ENCODE measurements around the gene GAB1.

The GAB1 gene

DNA sequence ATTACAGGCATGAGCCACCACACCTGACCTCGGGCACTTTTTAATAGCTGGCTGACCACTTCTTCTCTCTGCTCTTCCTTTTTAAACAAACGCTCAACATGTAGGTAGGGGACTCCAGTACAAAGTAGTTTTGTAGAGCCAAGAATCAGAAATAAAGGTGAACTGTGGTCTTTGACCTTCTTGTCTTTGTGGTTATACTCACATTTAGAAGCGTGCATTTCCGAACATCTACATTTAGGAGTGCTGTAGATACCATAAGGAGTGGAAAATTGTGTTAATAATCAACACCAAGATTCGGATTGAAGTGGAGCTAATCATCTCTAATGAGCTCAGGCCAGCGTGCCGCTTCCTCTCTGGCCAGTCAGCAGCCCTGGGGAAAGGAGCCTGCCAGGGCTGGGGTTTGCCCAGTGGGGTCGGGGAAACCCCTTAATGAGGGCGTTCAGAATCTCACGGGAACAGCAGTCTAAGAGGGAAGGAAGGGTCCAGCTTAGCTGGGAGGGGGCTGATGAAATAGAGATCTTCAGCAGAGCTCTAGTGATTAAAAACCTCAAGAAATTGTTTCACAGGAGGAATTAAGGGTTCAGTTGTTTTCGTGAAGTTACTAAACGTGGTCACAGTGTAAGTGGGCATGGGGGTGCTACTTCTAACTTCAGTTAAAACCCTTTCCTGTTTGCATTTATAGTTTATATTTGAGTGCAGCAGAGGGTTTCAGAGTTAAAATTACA, 81.2 kb downstream of the GAB1 start:
- DNase-seq (ENCODE audit: low spot score) = no peak

DNA sequence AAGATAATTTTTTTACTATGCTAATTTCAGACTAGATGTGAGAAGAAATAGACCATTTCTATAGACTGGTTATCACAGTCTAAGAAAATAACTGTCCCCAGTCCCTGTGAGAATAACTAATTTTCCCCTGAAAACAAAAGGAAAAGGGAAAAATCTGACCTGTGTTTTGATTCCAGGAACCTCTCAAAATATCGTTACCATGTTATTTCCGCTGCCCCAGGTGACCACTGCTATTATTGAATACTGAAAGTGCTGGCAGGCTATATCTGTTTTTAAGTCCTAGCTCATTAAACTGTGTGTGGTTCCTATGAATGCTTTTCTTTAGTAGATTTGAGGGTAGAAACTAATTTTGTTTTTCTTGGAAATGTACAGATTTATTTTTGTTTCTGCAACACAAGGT, 83.6 kb downstream of the GAB1 start:
- DNase-seq (ENCODE audit: low spot score) = no peak

DNA sequence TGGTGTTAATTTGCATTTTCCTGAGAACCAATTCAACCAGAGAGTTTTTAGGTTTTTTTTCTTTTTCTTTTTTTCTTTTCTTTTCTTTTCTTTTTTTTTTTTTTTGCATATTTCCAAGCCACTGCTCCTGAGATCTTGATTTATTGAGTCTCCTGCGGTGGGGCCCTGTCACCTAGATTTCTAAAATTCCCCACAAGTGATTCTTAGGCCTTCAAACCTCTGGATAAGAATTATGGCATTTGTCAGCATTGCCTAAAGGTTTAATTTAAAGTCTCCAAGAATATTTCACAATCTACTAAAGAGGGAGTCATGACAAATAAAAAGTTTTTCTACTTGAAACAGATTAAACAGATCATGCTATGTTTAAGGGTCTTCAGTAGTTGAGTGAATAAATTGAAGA, 84.9 kb downstream of the GAB1 start:
- no peak for DNase-seq (ENCODE audit: low spot score)

DNA sequence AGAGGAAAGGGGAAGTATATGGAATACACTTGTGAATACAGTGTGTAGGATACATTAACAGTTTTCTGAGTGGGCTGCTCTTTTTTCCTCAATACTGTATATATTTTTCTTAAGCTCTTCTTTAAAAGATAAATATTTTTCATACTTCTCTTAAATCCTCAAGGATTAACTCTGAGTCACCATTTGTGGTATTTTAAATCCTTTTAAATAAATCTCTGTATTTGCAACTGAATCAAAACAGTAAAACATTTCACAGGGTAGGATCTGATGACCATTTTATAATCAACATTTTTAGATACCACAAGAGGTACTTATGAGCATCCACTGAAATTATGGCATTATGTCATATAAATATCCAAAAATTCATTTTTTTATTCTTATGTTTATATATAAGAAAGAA, 87.6 kb downstream of the GAB1 start:
- DNase-seq (ENCODE audit: low spot score) = no peak

DNA sequence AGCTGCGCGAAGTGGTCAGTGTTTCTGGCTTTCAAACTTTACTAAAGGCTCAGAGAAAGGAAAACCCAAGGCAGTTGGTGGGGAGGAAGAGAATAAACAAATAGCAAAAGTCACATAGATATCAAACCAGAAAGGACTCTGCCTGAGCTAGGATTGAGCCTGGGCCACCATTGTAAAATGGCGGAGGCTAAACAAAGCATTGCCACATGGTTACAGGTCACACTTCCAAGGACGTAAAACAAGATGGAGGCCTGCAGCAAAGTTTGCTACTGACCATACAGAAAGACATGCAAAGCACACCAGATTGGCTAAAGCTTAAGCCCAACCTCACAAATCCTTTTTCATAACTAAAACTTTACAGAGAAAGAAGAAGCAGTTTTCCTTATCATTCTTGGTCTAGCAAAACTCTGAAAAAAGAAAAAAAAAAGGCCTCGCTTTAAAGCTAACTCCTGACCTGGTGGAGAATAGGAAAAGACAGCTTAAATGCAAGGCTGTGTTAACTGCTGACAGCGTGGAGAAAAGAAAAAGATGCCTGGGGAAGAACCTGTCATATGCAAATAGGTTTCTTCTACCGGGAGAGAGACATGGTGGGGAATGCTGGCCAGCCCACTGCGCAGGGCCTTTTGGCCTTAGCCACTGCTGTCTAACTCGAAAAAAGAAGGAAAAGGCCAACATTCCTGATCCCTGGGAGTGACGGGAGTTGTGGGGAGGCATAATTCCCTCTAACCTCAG, 95.0 kb downstream of the GAB1 start:
- no peak for DNase-seq (ENCODE audit: low spot score)

DNA sequence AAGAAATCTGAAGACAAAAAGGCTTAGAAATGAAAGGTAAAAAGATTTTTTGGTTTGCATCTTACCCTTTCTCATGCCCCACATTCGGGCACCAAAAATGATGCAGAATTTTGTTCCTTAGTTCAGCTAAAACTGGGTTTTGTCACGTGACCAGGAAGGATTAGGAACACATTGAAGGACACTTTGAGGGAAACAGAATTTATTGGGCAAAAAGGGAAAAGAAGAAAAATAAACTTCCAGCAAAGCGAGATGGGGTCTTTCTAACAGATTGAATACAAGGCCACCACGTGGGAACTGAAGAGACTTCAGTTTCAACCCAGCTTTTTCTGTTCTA, 95.5 kb downstream of the GAB1 start:
- no peak for DNase-seq (ENCODE audit: low spot score)

DNA sequence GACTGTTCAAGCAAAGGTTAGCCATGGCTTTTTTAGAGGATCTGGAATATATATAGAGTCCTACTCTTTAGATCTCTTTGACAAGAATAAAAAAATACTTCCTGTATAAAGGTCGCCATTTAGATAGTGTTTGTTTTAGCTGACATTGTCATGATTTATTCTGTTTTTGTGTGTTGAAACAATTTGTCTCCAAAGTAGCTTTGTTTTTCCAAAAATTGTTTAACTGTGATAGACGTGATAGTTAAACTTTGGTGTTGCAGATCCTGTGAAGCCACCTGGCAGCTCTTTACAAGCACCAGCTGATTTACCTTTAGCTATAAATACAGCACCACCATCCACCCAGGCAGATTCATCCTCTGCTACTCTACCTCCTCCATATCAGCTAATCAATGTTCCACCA, 96.6 kb downstream of the GAB1 start:
- no peak for DNase-seq (ENCODE audit: low spot score)

DNA sequence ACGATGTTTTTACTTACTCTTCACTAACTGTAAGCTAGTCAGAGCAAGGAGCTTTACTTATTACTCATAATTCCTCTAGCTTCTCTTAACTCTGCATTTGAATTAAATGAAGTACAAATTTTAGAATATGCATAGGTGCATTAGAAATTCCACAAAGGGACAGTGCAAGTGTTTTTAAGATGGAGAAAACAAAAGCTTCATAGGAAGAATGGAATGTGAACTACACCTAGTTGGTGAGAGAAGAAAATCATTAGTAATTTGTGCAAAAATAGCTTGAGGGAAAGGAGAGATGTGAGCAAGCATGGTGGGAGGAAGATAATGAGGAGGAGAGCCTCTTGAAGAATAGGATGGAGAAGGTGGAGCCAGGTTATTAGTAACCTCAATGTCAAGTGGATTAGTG, 99.3 kb downstream of the GAB1 start:
- no peak for DNase-seq (ENCODE audit: low spot score)

DNA sequence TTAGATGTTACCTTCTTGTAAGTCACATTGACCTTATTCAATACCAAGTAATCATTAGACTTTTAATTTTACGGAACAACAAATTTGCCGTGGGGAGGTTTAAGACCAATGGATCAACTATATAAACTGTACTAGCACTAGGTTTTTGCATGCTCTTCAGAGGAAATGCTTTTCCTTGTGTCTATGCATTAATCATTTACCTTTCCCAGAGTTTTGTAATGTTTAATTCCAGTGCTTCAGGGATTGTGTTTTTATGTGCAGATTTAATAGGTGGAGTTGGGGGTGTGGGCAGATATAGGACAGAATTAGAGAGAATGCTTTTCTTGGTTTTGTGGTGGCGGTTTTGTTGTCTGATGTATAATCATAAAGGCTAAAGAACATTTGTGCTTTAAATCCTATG, 100.8 kb downstream of the GAB1 start:
- DNase-seq (ENCODE audit: low spot score) = no peak

DNA sequence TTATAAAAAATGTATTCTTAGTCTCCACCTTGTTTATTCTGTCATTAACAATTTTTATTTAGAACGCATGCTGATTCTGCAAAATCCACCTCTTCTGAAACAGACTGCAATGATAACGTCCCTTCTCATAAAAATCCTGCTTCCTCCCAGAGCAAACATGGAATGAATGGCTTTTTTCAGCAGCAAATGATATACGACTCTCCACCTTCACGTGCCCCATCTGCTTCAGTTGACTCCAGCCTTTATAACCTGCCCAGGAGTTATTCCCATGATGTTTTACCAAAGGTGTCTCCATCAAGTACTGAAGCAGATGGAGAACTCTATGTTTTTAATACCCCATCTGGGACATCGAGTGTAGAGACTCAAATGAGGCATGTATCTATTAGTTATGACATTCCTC, 101.3 kb downstream of the GAB1 start:
- no peak for DNase-seq (ENCODE audit: low spot score)

DNA sequence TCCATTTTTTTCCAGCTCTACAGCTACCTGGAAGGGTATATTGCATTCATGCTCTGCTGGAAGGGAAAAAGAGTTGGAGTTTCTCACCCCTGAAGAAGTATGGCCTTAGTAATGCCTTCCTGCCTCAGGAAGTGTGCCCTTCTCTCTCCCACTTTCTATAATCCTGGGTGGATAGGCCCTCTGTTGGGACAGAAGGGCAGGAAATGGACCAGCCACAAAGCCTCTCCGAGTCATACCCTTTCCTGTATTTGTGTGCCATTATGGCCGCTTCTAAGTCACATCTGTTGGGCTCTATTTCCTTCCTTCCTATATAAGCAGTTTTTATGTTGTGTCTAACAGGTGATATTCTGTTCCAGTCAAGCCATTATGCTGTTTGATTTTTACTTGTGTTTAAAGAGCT, 102.0 kb downstream of the GAB1 start:
- no peak for DNase-seq (ENCODE audit: low spot score)

DNA sequence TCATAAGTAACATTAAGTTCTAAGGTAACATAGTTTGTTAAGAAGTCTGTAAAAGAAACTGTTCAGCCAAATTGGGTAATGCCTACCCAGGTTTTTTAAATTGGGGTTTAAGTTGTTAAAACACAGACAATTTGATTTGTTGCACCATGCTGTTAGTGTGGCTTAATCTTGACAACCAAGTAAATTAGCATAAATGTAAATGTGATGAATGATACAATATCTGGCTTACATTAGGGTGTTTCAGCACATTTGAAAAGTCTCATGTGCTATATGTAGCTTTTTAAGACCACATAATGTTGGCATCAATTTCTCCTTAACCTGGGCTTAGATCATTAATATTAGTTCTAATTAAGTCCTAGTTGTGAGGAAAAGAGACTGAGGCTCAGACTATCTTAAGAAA, 104.4 kb downstream of the GAB1 start:
- no peak for DNase-seq (ENCODE audit: low spot score)

DNA sequence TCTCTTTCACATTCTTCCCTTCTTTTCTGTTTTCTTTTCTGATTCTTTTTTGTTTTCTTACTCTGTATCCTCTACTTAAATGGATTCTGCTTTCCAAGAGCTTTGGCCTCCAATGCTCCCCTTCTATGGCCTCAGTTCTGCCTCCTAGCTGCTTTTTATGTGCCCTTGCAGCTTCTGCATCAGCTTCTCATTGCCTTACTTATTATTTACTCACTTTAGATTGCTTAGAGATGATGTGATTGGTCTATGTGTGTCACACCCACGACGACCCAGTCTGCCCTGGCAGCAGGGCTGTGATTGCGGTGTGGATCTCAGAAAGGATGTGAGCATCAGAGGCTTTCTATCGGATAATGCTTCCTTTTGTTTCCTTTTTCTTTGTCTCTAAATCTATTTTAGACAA, 105.0 kb downstream of the GAB1 start:
- DNase-seq (ENCODE audit: low spot score) = no peak

DNA sequence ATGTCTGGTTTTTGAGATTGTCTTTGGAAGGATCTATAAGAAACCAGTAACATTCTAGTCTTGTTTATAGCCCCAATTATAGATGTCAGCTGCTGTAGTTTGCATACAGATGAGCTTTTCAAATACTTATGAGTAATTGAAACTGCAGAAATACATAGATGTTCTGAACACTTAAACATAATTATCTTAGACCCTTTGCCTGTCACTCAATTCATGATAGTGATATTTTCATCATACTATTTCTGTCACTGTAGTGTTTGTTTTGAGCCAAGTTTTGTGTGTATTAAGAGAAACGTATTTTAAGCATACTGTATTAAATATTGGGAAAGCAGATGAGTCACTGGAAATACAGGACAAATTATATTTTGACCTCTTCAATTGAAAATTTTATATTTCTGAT, 107.1 kb downstream of the GAB1 start:
- DNase-seq (ENCODE audit: low spot score) = no peak

DNA sequence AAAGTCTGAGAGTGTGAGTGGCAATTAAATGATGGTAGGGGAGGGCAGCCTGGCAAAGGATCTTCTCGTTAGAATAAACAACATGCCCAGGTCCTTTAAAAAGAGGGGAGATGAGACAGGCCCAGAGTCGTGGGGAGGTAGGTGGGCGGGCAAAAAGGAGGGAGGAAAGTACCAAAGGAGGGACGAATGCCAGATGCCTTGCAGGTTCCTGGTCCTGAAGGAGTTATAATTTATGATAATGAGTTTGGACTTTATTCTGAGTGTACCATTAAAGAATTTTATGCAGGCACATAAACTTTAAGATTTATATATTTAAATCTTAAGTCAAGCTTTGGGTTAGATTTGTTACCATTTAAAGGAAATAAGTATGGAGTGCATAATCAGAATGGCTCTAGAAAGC, 114.5 kb downstream of the GAB1 start:
- no peak for DNase-seq (ENCODE audit: low spot score)

DNA sequence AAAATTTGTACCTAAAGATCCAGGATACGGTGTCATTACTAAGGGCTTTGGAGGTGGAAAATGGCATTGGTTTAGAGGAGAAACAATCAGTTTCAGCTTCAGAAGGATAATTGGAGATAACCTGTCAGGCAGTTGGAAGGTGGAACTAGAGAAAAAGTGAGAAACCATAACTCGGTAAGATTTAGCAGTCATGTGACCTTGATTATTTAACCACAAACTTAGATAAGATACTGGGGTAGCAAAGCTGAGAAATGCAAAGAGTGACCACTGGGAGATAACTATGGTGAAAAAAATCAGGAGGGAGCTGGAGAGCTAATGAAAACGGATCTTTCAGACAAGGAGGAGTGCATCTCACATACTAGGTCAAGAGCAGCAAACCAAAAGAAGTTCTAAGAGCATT, 118.5 kb downstream of the GAB1 start:
- no peak for DNase-seq (ENCODE audit: low spot score)

DNA sequence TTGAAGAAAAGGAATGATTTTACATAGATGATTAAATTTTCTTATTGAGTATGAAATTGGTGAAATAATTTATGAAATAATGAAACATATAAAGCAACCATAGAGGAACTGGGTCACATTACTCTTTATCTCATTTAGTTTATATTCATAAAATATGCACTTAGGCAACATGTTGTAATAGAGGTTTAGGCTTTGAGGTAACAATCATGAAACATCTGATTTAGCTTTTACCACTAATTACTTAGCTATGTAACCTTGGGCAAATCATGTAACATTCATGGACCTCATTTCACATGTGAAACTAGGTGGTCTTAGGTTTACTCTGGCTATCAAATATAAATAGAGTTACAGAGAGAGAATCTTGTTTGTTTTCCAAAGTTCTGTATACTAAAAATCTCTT, 122.3 kb downstream of the GAB1 start:
- DNase-seq (ENCODE audit: low spot score) = no peak

DNA sequence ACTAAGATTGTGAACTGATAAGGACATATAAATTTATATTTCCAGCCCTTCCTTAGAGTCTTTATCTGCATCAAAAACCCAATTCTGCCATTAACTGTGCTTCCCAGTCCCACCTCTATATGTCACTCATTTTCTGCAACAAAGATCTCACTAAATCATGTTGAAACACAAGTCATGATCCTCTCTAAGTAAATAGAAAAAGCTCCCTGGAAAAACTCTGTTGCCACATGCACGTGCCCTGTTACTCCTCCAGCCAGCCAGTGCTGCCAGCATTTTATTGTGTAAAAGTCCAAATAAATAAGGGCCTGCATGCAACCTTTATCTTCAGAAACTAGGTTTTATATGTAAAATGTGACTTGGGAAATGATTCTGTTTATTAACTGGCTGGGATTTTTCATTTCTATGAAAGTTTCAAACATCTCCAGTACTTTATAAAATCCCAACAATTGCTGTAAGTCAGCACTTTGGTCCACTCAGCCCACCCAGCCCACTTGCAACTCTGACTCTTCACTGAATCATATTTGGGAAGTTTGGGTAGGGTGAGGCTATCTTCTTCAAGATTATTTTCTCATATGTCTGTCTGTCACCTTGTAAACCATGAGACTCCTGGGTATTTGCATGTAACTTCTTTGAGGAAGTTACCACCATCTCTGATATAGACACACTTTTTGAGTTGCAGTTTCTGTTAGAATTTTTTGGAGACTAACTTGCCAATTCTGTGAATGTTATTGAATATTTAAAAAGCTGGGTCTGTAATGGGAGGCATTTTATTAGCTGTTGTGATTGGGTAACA, 136.9 kb downstream of the GAB1 start:
- no peak for DNase-seq (ENCODE audit: low spot score)

DNA sequence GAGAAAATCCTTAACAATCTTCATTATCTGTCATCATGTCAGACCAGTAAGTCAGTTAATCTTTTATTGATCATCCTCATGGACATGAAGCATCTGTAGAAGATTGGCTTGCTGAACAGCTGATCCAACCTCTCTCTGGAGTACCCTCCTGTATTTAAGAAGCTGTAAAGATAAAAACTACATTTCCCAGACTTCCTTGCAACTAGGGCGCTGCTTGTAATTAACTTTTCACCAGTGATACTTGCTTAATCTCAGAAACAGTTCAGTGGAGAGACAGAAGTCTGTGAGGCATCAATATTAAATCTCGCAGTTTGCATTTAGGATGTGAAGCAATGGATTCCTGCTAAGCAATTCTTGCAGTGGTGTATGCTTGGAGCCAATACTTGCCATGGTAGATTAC, 140.8 kb downstream of the GAB1 start:
- DNase-seq (ENCODE audit: low spot score) = no peak

DNA sequence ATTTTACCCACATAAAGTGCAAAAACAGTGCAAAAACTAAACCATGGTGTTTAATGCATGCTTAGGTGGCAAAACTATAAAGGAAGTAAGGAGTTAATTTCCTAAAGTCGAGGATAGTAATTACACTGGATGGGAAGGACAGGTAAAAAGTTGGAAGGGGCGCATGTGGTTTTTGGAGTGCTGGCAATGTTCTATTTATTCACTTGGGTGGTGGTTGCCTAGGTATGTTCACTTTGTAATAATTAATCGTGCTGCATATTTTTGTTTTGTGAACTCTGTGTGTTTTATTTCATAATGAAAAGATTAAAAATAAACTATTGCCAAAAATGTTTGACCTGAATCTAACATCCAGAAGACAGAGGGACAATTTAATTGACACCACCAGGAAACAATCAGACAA, 144.7 kb downstream of the GAB1 start:
- DNase-seq (ENCODE audit: low spot score) = no peak

DNA sequence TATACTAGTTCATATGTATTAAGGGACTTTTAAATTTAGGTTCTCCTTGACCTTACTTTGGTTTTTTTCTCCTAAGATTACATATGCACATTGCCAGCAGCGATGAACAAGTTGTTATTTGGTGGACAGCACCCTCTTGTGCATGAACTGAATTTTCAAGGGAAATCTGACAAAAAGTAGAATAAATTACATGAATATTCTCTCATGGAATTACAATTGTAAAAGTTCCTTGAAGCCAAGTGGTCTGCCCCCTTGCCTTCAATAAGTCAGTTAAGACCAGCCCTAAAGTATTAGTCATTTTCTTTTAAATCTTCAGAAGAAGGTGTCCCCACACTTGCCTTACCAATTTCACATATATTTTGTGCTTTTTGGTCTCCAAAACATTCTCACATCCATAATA, 146.2 kb downstream of the GAB1 start:
- peak; percentile 18 for DNase-seq (ENCODE audit: low spot score)

DNA sequence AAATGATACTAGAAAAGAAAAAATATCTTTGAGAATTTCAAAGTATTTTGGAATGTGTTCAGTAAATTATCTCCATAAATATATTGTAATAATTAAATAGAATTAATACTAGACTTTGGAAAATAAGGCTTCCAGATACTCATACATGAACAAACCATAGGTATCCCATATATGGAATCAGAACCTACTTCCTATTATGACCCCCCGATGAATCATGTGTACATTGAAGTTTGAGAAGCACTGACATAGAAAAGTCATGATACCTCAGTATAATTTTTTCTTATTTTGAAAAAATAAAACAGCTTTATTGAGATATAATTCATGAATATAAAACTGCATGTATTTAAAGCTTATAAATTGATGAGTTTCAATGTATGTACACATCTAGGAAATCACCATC, 149.6 kb downstream of the GAB1 start:
- no peak for DNase-seq (ENCODE audit: low spot score)

DNA sequence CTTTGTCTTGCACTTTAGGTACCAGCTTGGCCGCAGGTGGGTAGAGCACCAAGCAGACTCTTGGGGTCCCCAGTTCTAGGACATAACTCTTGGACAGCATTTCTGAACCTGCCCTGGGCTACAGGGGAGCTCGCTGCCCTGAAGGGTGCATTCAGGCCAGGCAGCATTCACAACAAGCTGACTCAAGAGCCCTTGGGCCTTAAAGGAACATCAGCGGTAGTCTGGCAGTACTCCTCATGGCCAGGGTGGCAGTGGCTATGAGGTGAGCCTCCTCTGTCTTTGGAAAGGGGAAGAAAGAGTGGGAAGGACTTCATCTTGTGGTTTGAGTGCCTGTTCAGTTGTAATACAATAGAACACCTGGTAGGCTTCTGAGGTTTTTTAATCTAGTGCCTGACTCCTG, 152.0 kb downstream of the GAB1 start:
- DNase-seq (ENCODE audit: low spot score) = no peak

Data from SW480 (cell line).